Measurements from ENCODE around the gene GRIN2C.

- TF ChIP-seq NKRF (IDR thresholded peaks at IDR 0.05; ENCODE audit: borderline replicate concordance) (no peak), RAD21 (CRISPR knock-in tag; conservative IDR thresholded peaks at IDR 0.05 in 1 of 2, IDR thresholded peaks at IDR 0.05 in 1 of 2) (no peak), POLR2AphosphoS5 (IDR thresholded peaks at IDR 0.05; ENCODE audit: control insufficient read depth, insufficient read depth, low read depth, low read length) (no peak), RB1 (IDR thresholded peaks at IDR 0.05; ENCODE audit: low read depth) (no peak), ZBTB12 (CRISPR knock-in tag; IDR thresholded peaks at IDR 0.05) (no peak), KAT8 (IDR thresholded peaks at IDR 0.05; ENCODE audit: low read depth) (no peak), ZNF655 (CRISPR knock-in tag; IDR thresholded peaks at IDR 0.05) (no peak), STAT6 (CRISPR knock-in tag; IDR thresholded peaks at IDR 0.05) (no peak)
These were observed 47.3 kb downstream of the GRIN2C start for GRCh38 chr17:74812109-74813009.

All from K562 (cell line).